Activated T-helper 17 cell treated with anti-CD3 and anti-CD28 coated beads, Interleukin-2, amount 50 U/mL, for 72 hours (primary cell): ENCODE data around the gene MAML3. TPM values are rescaled to one million over a fixed set of nuclear protein-coding genes. Genes with fewer than 3 reads are reported as not detected.
A peak's percentile ranks its signal among the peaks of the same experiment; 100 is the strongest.

Experiments used
- ATAC-seq: fragments of 150-1000 bp; cut with Tn5 transposase; replicated peaks from 2 replicates; pipeline ENCODE4 v1.10.0; 2021; ENCODE audit warnings: mild to moderate bottlenecking, moderate library complexity
- H3K27ac Mint-ChIP-seq: one replicate; pipeline ENCODE4 v1.8.0; 2022; ENCODE audit warnings: mixed read lengths
- H3K27me3 Mint-ChIP-seq: one replicate; pipeline ENCODE4 v1.8.0; 2022; ENCODE audit warnings: mixed read lengths
- H3K36me3 Mint-ChIP-seq: one replicate; pipeline ENCODE4 v1.8.0; 2022; ENCODE audit warnings: low read depth, mild to moderate bottlenecking, mixed read lengths
- H3K4me1 Mint-ChIP-seq: one replicate; pipeline ENCODE4 v1.8.0; 2022; ENCODE audit warnings: mixed read lengths
- H3K4me3 Mint-ChIP-seq: one replicate; pipeline ENCODE4 v1.8.0; 2022; ENCODE audit warnings: mild to moderate bottlenecking, mixed read lengths
- H3K9me3 Mint-ChIP-seq: one replicate; pipeline ENCODE4 v1.8.0; 2022; ENCODE audit warnings: mixed read lengths
- total RNA-seq, 2 donors: library from RNA; stranded (reverse); gene quantifications; one replicate each; pipeline ENCODE4 v1.2.3, GENCODE V29; 2022

Gene MAML3
- total RNA-seq, 2 donors from 2014 or later = 0.98 to 1.3 TPM

GRCh38 chr4:140070973-140071372 lies 83.0 kb downstream of the MAML3 start:
- peaks cover 17% of the 10 kb centered on the region for H3K4me1 Mint-ChIP-seq
- ATAC-seq = no peak
- H3K4me3 Mint-ChIP-seq = peak overlapping the region; percentile 50
- no peaks in the 10 kb centered on the region for H3K36me3 Mint-ChIP-seq
- H3K27ac Mint-ChIP-seq = peak overlapping the region; percentile 55
- H3K27me3 Mint-ChIP-seq = peaks cover 24% of the 10 kb centered on the region
- H3K9me3 Mint-ChIP-seq = no peaks in the 10 kb centered on the region

GRCh38 chr4:140070366-140070765 lies 83.6 kb downstream of the MAML3 start:
- peaks cover 17% of the 10 kb centered on the region for H3K4me1 Mint-ChIP-seq
- ATAC-seq = peak; percentile 26
- H3K27ac Mint-ChIP-seq = no peak overlapping the region
- peaks cover 24% of the 10 kb centered on the region for H3K27me3 Mint-ChIP-seq
- peak overlapping the region; percentile 50 for H3K4me3 Mint-ChIP-seq
- no peaks in the 10 kb centered on the region for H3K36me3 Mint-ChIP-seq
- H3K9me3 Mint-ChIP-seq = no peaks in the 10 kb centered on the region

GRCh38 chr4:140069066-140069465 lies 84.9 kb downstream of the MAML3 start:
- H3K27ac Mint-ChIP-seq = no peak overlapping the region
- H3K4me3 Mint-ChIP-seq = no peak overlapping the region
- no peaks in the 10 kb centered on the region for H3K36me3 Mint-ChIP-seq
- no peaks in the 10 kb centered on the region for H3K9me3 Mint-ChIP-seq
- peaks cover 26% of the 10 kb centered on the region for H3K27me3 Mint-ChIP-seq
- no peak for ATAC-seq
- H3K4me1 Mint-ChIP-seq = peaks cover 17% of the 10 kb centered on the region

GRCh38 chr4:140068271-140068670 lies 85.7 kb downstream of the MAML3 start:
- Mint-ChIP-seq H3K27me3 (peaks cover 19% of the 10 kb centered on the region), H3K27ac (no peak overlapping the region), H3K36me3 (no peaks in the 10 kb centered on the region), H3K4me1 (peaks cover 17% of the 10 kb centered on the region), H3K4me3 (no peak overlapping the region), H3K9me3 (no peaks in the 10 kb centered on the region)
- ATAC-seq = no peak

- H3K9me3 Mint-ChIP-seq = no peaks in the 10 kb centered on the region
- peaks cover 7% of the 10 kb centered on the region for H3K4me1 Mint-ChIP-seq
- H3K4me3 Mint-ChIP-seq = no peak overlapping the region
- peaks cover 19% of the 10 kb centered on the region for H3K27me3 Mint-ChIP-seq
- no peaks in the 10 kb centered on the region for H3K36me3 Mint-ChIP-seq
- ATAC-seq = no peak
- H3K27ac Mint-ChIP-seq = no peak overlapping the region
Measured at GRCh38 chr4:140066031-140066930, 87.7 kb downstream of the MAML3 start.

GRCh38 chr4:140065393-140065792 lies 88.6 kb downstream of the MAML3 start:
- ATAC-seq = no peak
- H3K9me3 Mint-ChIP-seq = no peaks in the 10 kb centered on the region
- H3K36me3 Mint-ChIP-seq = no peaks in the 10 kb centered on the region
- H3K4me1 Mint-ChIP-seq = no peaks in the 10 kb centered on the region
- H3K27ac Mint-ChIP-seq = no peak overlapping the region
- H3K4me3 Mint-ChIP-seq = no peak overlapping the region
- peaks cover 19% of the 10 kb centered on the region for H3K27me3 Mint-ChIP-seq

GRCh38 chr4:140061659-140062289 lies 92.2 kb downstream of the MAML3 start:
- ATAC-seq = peak; percentile 70
- Mint-ChIP-seq H3K36me3 (no peaks in the 10 kb centered on the region), H3K27me3 (peaks cover 16% of the 10 kb centered on the region), H3K4me1 (no peaks in the 10 kb centered on the region), H3K27ac (no peak overlapping the region), H3K9me3 (no peaks in the 10 kb centered on the region), H3K4me3 (no peak overlapping the region)

GRCh38 chr4:140061194-140061593 lies 92.8 kb downstream of the MAML3 start:
- Mint-ChIP-seq H3K9me3 (no peaks in the 10 kb centered on the region), H3K27me3 (peaks cover 17% of the 10 kb centered on the region), H3K36me3 (no peaks in the 10 kb centered on the region), H3K4me1 (no peaks in the 10 kb centered on the region), H3K4me3 (no peak overlapping the region), H3K27ac (no peak overlapping the region)
- no peak for ATAC-seq

GRCh38 chr4:140059159-140059558 lies 94.8 kb downstream of the MAML3 start:
- H3K27ac Mint-ChIP-seq = no peak overlapping the region

GRCh38 chr4:140057701-140058100 lies 96.3 kb downstream of the MAML3 start:
- Mint-ChIP-seq H3K4me3 (no peak overlapping the region), H3K27ac (no peak overlapping the region), H3K4me1 (no peaks in the 10 kb centered on the region), H3K36me3 (no peaks in the 10 kb centered on the region), H3K9me3 (no peaks in the 10 kb centered on the region), H3K27me3 (peaks cover 25% of the 10 kb centered on the region)
- no peak for ATAC-seq

More at GRCh38 chr4:140059159-140059558, 94.8 kb downstream of the MAML3 start:
- Mint-ChIP-seq H3K4me3 (no peak overlapping the region), H3K36me3 (no peaks in the 10 kb centered on the region), H3K4me1 (no peaks in the 10 kb centered on the region), H3K27me3 (peaks cover 25% of the 10 kb centered on the region), H3K9me3 (no peaks in the 10 kb centered on the region)
- ATAC-seq = no peak

- Mint-ChIP-seq H3K9me3 (no peaks in the 10 kb centered on the region), H3K27me3 (peaks cover 25% of the 10 kb centered on the region), H3K36me3 (no peaks in the 10 kb centered on the region), H3K4me1 (no peaks in the 10 kb centered on the region), H3K27ac (peak overlapping the region; percentile 58), H3K4me3 (no peak overlapping the region)
- peak; percentile 19 for ATAC-seq
Measured at GRCh38 chr4:140056015-140056414, 98.0 kb downstream of the MAML3 start.

- H3K27ac Mint-ChIP-seq = no peak overlapping the region
- H3K27me3 Mint-ChIP-seq = peaks cover 27% of the 10 kb centered on the region
- H3K4me3 Mint-ChIP-seq = no peak overlapping the region
- no peaks in the 10 kb centered on the region for H3K9me3 Mint-ChIP-seq
- no peaks in the 10 kb centered on the region for H3K4me1 Mint-ChIP-seq
- ATAC-seq = no peak
- H3K36me3 Mint-ChIP-seq = no peaks in the 10 kb centered on the region
Measured at GRCh38 chr4:140054861-140055260, 99.1 kb downstream of the MAML3 start.

GRCh38 chr4:140053185-140053584 lies 100.8 kb downstream of the MAML3 start:
- peaks cover 31% of the 10 kb centered on the region for H3K27me3 Mint-ChIP-seq
- no peaks in the 10 kb centered on the region for H3K36me3 Mint-ChIP-seq
- no peaks in the 10 kb centered on the region for H3K9me3 Mint-ChIP-seq
- no peak overlapping the region for H3K4me3 Mint-ChIP-seq
- no peak overlapping the region for H3K27ac Mint-ChIP-seq
- peaks cover 10% of the 10 kb centered on the region for H3K4me1 Mint-ChIP-seq
- ATAC-seq = no peak

- no peaks in the 10 kb centered on the region for H3K36me3 Mint-ChIP-seq
- ATAC-seq = no peak
- H3K4me1 Mint-ChIP-seq = peaks cover 10% of the 10 kb centered on the region
- peaks cover 30% of the 10 kb centered on the region for H3K27me3 Mint-ChIP-seq
- no peaks in the 10 kb centered on the region for H3K9me3 Mint-ChIP-seq
- H3K4me3 Mint-ChIP-seq = no peak overlapping the region
- no peak overlapping the region for H3K27ac Mint-ChIP-seq
Measured at GRCh38 chr4:140052050-140052449, 101.9 kb downstream of the MAML3 start.
